HepG2 (cell line): Measurements from ENCODE around the gene PRSS22. TPM values are rescaled to one million over a fixed set of nuclear protein-coding genes. Genes with fewer than 3 reads are reported as not detected.

ENCODE experiments used
- CBX2 ChIP-seq, 2 experiments: fragments of 200-600 bp in 1 of 2; sonication (generic); formaldehyde crosslinking in 1 of 2; IDR thresholded peaks; 2 replicates each; pipeline versions ENCODE4 v1.7.0 to v1.8.1; 2018 to 2022; ENCODE audit warnings: low read depth in 2 of 2, low read length in 1 of 2, mild to moderate bottlenecking in 1 of 2, missing genetic modification reagents in 1 of 2
- CREM ChIP-seq, 2 experiments: sonication (generic) in 1 of 2; formaldehyde crosslinking in 1 of 2; IDR thresholded peaks; 2 replicates each; pipeline versions ENCODE4 v1.4.0 to v1.6.1; 2016 to 2020; ENCODE audit warnings: antibody characterized with exemption in 1 of 2, mild to moderate bottlenecking in 1 of 2, missing genetic modification reagents in 1 of 2
- HOXD1 ChIP-seq: sonication (generic); formaldehyde crosslinking; IDR thresholded peaks from 2 replicates; pipeline ENCODE4 v1.5.0; 2020; ENCODE audit warnings: missing genetic modification reagents
- MBD4 ChIP-seq: IDR thresholded peaks from 2 replicates; pipeline ENCODE4 v1.6.1; 2012; ENCODE audit warnings: low read length, inconsistent platforms, borderline replicate concordance
- PCBP2 ChIP-seq: fragments of 200-400 bp; formaldehyde crosslinking; optimal IDR thresholded peaks from 2 replicates; pipeline ENCODE3; 2018; ENCODE audit warnings: low read length, low read depth; ENCODE audit not compliant: poor library complexity, severe bottlenecking
- XBP1 ChIP-seq: sonication (generic); formaldehyde crosslinking; IDR thresholded peaks from 2 replicates; pipeline ENCODE4 v1.5.0; 2020; ENCODE audit warnings: missing genetic modification reagents
- ZFX ChIP-seq: sonication (generic); formaldehyde crosslinking; IDR thresholded peaks from 2 replicates; pipeline ENCODE4 v1.4.0; 2020; ENCODE audit warnings: mild to moderate bottlenecking, low read depth, missing genetic modification reagents, moderate library complexity
- ZNF260 ChIP-seq: sonication (generic); formaldehyde crosslinking; IDR thresholded peaks from 2 replicates; pipeline ENCODE4 v1.4.0; 2020; ENCODE audit warnings: missing genetic modification reagents, low read depth, mild to moderate bottlenecking, borderline replicate concordance
- ZNF326 ChIP-seq: sonication (generic); formaldehyde crosslinking; IDR thresholded peaks from 2 replicates; pipeline ENCODE4 v1.4.0; 2020; ENCODE audit warnings: missing genetic modification reagents, borderline replicate concordance
- ZNF724P ChIP-seq: sonication (generic); formaldehyde crosslinking; IDR thresholded peaks from 2 replicates; pipeline ENCODE4 v1.8.0; 2022; ENCODE audit warnings: missing genetic modification reagents, borderline replicate concordance
- polyA plus RNA-seq, 8 experiments: library from polyadenylated mRNA; depleted of rRNA in 3 of 8; stranded (reverse) in 7 of 8; unstranded in 1 of 8; fragments of >200 nt; fragmentation: Illumina TruSeq in 4 of 8; extraction: Trizol in 4 of 8; gene quantifications; 2 replicates each; pipeline versions ENCODE4 v1.2.1 to v1.2.3, GENCODE V29; 2011 to 2016; ENCODE audit warnings: low read depth in 4 of 8, missing spikeins in 1 of 8, mixed read lengths in 1 of 8; ENCODE audit not compliant: insufficient read depth in 1 of 8
- total RNA-seq, 5 experiments: library from RNA; depleted of rRNA; stranded (reverse); fragments of >200 nt; fragmentation: Illumina TruSeq; extraction: Trizol; gene quantifications; 2 replicates each; pipeline ENCODE4 v1.2.3, GENCODE V29; 2016; ENCODE audit warnings: low read depth in 1 of 5
- TF ChIP-seq, protein P1 (sequence below), 2 experiments: sonication (generic) in 1 of 2; formaldehyde crosslinking in 1 of 2; IDR thresholded peaks; 2 replicates each; pipeline versions ENCODE4 v1.4.0 to v1.6.1; 2018 to 2020; ENCODE audit warnings: missing genetic modification reagents in 2 of 2, borderline replicate concordance in 1 of 2, low read depth in 1 of 2, mild to moderate bottlenecking in 1 of 2, missing biosample characterization in 1 of 2
- TF ChIP-seq, protein P2 (sequence below): sonication (generic); formaldehyde crosslinking; IDR thresholded peaks from 2 replicates; pipeline ENCODE4 v1.4.0; 2020; ENCODE audit warnings: mild to moderate bottlenecking, missing genetic modification reagents, borderline replicate concordance
- TF ChIP-seq, protein P3 (sequence below), 2 experiments: IDR thresholded peaks; 2 replicates each; pipeline ENCODE4 v1.6.1; 2011 to 2012; ENCODE audit warnings: low read length in 2 of 2, borderline replicate concordance in 1 of 2, low read depth in 1 of 2, mild to moderate bottlenecking in 1 of 2, moderate library complexity in 1 of 2

Gene PRSS22
- total and polyA plus RNA-seq, 2 of the 13 experiments (the other 11 are each of a cell fraction or from before 2014, with no cell fraction given): 0.24 to 0.32 TPM

DNA sequence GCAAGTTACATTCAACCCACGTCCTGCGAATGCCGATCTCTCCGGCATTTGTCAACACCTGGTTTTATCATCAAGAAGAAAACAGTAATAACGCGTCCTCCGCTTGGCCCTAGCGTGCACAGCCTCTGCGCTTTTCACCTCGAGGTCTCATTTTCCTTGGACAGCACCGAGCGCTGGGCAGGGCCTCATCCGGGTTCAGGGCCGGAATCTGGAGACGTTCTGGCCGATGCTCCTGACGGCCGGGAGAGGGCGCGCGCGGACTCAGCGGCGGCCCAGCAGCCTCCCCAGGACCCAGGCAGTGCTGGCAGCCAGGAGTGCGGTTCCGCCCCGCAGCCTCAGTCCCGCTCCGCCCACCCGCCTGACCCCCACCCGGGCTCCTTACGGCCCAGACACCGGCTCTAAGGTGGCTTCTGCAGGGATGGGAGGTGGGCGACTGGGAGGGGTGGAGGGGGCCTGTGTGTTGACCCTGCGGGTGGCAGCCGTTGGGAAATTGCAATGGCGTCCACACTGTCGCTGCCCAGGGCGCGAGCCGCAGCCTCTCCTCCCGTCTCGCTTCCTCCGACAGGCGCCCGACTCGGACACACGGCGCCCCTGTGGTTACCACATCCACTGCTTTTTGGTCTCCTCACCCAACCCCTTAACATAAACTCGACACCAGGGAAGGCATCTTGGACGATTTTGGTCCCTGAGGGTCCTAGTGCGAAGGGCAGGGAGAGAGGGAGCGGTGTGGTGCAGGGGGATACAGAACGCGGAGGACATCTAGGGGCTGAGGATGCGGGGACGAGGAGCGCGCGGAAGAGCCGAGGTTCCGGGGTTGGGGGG, 46.3 kb upstream of the PRSS22 start (continued):
- TF ChIP-seq, protein P1, sequence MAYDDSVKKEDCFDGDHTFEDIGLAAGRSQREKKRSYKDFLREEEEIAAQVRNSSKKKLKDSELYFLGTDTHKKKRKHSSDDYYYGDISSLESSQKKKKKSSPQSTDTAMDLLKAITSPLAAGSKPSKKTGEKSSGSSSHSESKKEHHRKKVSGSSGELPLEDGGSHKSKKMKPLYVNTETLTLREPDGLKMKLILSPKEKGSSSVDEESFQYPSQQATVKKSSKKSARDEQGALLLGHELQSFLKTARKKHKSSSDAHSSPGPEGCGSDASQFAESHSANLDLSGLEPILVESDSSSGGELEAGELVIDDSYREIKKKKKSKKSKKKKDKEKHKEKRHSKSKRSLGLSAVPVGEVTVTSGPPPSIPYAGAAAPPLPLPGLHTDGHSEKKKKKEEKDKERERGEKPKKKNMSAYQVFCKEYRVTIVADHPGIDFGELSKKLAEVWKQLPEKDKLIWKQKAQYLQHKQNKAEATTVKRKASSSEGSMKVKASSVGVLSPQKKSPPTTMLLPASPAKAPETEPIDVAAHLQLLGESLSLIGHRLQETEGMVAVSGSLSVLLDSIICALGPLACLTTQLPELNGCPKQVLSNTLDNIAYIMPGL (CRISPR knock-in tag; IDR thresholded peaks at IDR 0.05; ENCODE audit: borderline replicate concordance in 1 of 2, low read depth in 1 of 2): peak; percentile 93 to 96; a peak in 3 of 4 replicates
- TF ChIP-seq, protein P2, sequence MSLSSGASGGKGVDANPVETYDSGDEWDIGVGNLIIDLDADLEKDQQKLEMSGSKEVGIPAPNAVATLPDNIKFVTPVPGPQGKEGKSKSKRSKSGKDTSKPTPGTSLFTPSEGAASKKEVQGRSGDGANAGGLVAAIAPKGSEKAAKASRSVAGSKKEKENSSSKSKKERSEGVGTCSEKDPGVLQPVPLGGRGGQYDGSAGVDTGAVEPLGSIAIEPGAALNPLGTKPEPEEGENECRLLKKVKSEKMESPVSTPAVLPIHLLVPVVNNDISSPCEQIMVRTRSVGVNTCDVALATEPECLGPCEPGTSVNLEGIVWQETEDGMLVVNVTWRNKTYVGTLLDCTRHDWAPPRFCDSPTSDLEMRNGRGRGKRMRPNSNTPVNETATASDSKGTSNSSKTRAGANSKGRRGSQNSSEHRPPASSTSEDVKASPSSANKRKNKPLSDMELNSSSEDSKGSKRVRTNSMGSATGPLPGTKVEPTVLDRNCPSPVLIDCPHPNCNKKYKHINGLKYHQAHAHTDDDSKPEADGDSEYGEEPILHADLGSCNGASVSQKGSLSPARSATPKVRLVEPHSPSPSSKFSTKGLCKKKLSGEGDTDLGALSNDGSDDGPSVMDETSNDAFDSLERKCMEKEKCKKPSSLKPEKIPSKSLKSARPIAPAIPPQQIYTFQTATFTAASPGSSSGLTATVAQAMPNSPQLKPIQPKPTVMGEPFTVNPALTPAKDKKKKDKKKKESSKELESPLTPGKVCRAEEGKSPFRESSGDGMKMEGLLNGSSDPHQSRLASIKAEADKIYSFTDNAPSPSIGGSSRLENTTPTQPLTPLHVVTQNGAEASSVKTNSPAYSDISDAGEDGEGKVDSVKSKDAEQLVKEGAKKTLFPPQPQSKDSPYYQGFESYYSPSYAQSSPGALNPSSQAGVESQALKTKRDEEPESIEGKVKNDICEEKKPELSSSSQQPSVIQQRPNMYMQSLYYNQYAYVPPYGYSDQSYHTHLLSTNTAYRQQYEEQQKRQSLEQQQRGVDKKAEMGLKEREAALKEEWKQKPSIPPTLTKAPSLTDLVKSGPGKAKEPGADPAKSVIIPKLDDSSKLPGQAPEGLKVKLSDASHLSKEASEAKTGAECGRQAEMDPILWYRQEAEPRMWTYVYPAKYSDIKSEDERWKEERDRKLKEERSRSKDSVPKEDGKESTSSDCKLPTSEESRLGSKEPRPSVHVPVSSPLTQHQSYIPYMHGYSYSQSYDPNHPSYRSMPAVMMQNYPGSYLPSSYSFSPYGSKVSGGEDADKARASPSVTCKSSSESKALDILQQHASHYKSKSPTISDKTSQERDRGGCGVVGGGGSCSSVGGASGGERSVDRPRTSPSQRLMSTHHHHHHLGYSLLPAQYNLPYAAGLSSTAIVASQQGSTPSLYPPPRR: peak; percentile 67; the same call in 1 of the 2 replicates
- TF ChIP-seq MBD4 (no peak), PCBP2 (no peak), ZNF326 (CRISPR knock-in tag) (no peak), HOXD1 (CRISPR knock-in tag) (0 out of 2 replicates have a peak, but pooled peaks have one; percentile 19), CREM (IDR thresholded peaks at IDR 0.05) (no peak), CREM (CRISPR knock-in tag; IDR thresholded peaks at IDR 0.05) (no peak), ZNF260 (no peak), XBP1 (CRISPR knock-in tag) (no peak), CBX2 (IDR thresholded peaks at IDR 0.05; ENCODE audit: low read depth, low read length) (no peak), CBX2 (CRISPR knock-in tag; IDR thresholded peaks at IDR 0.05; ENCODE audit: low read depth) (no peak; the same call in 1 of the 2 replicates), ZFX (CRISPR knock-in tag) (peak; percentile 89), ZNF724P (no peak)
- TF ChIP-seq, protein P3, sequence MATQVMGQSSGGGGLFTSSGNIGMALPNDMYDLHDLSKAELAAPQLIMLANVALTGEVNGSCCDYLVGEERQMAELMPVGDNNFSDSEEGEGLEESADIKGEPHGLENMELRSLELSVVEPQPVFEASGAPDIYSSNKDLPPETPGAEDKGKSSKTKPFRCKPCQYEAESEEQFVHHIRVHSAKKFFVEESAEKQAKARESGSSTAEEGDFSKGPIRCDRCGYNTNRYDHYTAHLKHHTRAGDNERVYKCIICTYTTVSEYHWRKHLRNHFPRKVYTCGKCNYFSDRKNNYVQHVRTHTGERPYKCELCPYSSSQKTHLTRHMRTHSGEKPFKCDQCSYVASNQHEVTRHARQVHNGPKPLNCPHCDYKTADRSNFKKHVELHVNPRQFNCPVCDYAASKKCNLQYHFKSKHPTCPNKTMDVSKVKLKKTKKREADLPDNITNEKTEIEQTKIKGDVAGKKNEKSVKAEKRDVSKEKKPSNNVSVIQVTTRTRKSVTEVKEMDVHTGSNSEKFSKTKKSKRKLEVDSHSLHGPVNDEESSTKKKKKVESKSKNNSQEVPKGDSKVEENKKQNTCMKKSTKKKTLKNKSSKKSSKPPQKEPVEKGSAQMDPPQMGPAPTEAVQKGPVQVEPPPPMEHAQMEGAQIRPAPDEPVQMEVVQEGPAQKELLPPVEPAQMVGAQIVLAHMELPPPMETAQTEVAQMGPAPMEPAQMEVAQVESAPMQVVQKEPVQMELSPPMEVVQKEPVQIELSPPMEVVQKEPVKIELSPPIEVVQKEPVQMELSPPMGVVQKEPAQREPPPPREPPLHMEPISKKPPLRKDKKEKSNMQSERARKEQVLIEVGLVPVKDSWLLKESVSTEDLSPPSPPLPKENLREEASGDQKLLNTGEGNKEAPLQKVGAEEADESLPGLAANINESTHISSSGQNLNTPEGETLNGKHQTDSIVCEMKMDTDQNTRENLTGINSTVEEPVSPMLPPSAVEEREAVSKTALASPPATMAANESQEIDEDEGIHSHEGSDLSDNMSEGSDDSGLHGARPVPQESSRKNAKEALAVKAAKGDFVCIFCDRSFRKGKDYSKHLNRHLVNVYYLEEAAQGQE (IDR thresholded peaks at IDR 0.05; ENCODE audit: borderline replicate concordance in 1 of 2, low read depth in 1 of 2, low read length in 2 of 2): peak in 1 of 2 experiments; percentile 57; a peak in 1 of 4 replicates
